Endothelial cell of hepatic sinusoid (primary cell): ENCODE measurements around the gene SOD3.

Source experiments
- in situ Hi-C: cut with HindIII; loops from 2 replicates; pipeline ENCODE4 v1.10.0; 2017; ENCODE audit warnings: low sequenced_read_pairs

The SOD3 gene

GRCh38 chr4:24800325-24800895 lies 5.0 kb downstream of the SOD3 start:
- in situ Hi-C loops: no loop called here

- in situ Hi-C loops: no loop called here
These were observed 5.9 kb downstream of the SOD3 start for GRCh38 chr4:24801136-24801855.

DNA sequence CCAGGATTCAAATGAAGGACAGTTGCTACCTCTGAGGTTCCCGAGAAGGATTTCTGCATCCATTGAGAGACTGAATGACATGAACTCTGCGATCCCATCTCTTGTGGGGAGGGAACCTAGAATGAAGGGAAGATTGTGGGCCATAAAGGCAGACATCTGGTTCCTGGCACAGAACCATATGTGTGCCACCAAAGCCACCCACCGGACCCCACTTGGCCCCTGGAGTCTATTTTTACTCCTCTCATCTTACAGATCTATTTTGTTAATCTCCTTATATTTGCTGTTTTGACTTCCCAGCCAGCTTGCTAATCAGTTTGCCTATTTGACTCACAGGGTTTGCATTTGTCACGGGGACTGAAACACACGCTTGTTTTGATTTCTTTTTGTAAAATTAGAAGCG lies 7.3 kb downstream of the SOD3 start:
- in situ Hi-C loops: no loop called here

- in situ Hi-C loops: loop anchor here (5.0 kb wide), 1 partner anchor 37 kb away; no protein-coding TSS in a partner anchor
These were observed 9.7 kb downstream of the SOD3 start for GRCh38 chr4:24805067-24805466.

DNA sequence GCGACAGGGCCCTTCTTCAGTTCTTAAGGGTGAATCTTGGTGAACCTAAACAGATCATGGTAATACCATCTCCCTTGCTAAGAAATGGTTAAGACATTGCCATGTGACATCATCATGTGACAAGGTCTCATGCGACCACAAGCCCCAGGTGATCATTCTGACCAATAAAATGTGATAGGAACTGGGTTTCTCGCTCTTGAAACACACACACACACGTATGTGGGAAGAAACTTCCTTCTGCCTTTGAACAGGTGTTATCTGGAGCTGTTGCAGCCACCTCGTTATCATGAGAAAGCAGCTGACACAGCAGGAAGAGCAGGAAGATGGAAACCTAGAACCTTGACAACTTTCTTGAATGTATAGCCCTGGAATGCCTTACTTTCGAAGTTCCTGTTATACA lies 10.2 kb downstream of the SOD3 start:
- in situ Hi-C loops: loop anchor here (5.0 kb wide), 1 partner anchor 37 kb away; no protein-coding TSS in a partner anchor

DNA sequence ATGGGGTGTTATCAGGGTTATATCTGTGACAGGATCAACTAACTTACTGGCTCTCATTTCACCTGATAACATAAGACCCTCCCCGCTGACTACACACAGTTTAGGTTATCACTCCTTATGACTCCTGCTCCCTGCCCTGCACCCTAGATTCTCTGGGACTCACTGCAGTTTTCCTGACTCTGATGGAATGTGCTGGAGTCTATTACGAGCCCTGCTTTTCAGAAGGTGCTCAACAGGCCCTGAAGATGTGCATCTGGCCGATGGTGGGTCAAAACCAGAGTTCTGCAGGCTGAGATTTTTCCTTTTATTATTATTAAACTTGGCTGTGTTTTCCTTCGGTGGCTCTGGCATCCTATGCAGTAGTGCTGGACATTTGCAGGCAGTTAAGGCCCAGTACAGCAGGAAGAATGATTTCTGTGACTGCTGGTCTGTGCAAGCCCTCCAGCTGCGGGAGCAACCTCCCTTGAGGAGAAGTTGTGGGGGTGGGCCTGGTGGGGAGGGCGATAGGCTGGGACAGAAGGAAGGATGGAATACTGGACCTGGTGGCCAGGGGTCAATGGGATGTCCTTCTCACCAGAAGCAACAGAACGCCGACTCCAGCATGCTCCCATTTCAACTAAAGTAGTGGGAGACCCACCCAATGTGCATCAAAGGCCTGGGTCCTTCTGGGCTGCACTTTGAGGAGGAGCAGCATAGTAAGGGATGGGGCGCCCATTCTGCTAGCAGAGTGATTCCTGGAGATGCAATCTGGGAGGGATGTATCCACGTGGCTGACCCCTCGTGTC lies 11.0 kb downstream of the SOD3 start:
- in situ Hi-C loops: loop anchor here (5.0 kb wide), 1 partner anchor 36 kb away; no protein-coding TSS in a partner anchor

- in situ Hi-C loops: loop anchor here (5.0 kb wide), 1 partner anchor 35 kb away; no protein-coding TSS in a partner anchor
These were observed 12.2 kb downstream of the SOD3 start for GRCh38 chr4:24807611-24808010.

GRCh38 chr4:24808261-24808660 lies 12.9 kb downstream of the SOD3 start:
- in situ Hi-C loops: loop anchor here (5.0 kb wide), 1 partner anchor 34 kb away; no protein-coding TSS in a partner anchor

- in situ Hi-C loops: loop anchor here (5.0 kb wide), 1 partner anchor 33 kb away; no protein-coding TSS in a partner anchor
These were observed 13.6 kb downstream of the SOD3 start for GRCh38 chr4:24808955-24809354.

- in situ Hi-C loops: loop anchor here (5.0 kb wide), 1 partner anchor 33 kb away; no protein-coding TSS in a partner anchor
These were observed 14.0 kb downstream of the SOD3 start for GRCh38 chr4:24809376-24809775.

DNA sequence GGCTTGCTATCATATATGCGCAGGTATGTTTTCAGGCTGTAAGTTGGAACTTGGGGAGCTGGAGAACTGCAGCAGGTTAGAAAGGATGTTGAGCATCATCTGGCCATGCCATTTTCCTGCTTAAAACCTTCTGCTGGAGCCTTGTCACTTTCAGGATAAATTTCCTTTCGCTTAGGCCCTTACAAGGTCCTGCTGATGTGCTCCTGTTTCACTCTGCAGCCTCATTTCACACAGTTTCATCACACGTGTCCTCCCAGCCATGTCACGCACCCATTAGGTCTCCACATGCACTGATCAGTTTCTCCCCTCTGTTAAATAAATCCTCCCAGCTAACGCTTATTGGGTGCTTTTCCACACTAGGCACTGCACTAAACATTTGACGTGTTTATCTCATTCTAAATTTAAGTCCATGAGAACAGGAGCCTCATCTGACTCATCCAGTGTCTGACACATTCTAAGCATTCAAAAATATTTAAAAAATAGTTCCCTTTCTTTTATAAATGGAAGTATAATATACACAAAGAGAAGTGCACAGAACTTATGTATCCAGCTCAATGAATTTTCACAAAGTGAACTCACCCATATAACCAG lies 14.5 kb downstream of the SOD3 start:
- in situ Hi-C loops: loop anchor here (5.0 kb wide), 2 partner anchors 32 to 38 kb away; no protein-coding TSS in a partner anchor

GRCh38 chr4:24810871-24811631 lies 15.7 kb downstream of the SOD3 start:
- in situ Hi-C loops: loop anchor here (5.0 kb wide), 1 partner anchor 39 kb away; no protein-coding TSS in a partner anchor

DNA sequence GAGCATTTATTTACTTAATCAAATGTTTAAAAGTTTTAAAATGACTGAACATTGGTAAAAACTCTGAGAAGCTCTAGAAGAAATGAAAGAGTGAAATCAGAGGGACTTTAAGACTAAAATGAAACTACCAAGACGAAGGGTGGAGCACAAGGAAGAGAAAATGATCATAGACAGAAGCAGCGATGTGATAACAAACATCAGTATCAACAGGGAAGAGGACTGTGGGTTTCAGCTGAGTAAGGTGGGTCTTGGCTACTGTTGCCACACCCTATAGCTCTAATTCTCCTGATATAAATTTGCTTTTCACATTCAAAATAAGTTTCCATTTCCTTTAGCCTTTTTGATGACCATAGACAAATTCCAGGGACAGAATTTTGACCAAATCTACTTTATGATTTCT lies 18.4 kb downstream of the SOD3 start:
- in situ Hi-C loops: loop anchor here (5.0 kb wide), 1 partner anchor 41 kb away; no protein-coding TSS in a partner anchor

GRCh38 chr4:24816797-24817196 lies 21.4 kb downstream of the SOD3 start:
- in situ Hi-C loops: no loop called here

- in situ Hi-C loops: no loop called here
These were observed 25.2 kb downstream of the SOD3 start for GRCh38 chr4:24820541-24820940.

GRCh38 chr4:24824720-24825119 lies 29.3 kb downstream of the SOD3 start:
- in situ Hi-C loops: no loop called here

DNA sequence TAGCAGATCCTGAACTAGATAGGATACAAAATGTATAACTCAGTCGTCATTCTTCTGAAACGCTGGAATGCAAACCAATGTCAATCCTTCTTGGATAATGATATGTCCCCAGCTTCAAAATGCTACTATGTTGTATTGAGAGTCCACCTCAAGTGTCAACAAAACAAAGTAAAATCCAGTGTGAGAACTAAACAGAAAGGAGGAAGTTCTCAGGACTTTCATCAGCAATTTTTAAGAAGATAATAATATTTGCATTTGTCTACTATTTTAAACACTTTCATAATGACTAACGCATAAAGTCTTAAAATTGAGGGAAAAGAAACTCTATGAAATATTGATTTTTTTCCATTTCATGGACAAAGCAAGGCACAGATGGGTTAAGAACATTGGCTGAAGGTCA lies 36.3 kb downstream of the SOD3 start:
- in situ Hi-C loops: no loop called here

DNA sequence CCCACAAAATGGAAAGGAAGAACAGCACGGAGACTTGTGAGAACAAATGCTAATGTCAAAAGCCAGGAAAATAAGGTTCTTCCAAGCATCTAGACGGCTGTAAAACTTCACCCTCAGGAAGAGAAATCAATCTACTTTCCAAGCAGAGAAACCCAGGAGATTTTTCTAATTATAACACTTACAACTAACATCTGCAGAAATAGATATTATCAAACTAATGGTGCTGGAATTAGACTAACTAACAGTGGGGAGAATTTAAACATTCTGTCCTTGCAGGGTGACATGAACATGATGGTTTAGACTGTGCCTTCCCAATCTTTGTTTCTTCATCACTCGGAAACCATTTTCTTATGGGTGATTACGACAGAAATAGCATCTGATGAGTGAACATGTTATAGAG lies 40.3 kb downstream of the SOD3 start:
- in situ Hi-C loops: no loop called here

- in situ Hi-C loops: no loop called here
These were observed 41.4 kb downstream of the SOD3 start for GRCh38 chr4:24836661-24837242.

GRCh38 chr4:24837336-24837735 lies 42.0 kb downstream of the SOD3 start:
- in situ Hi-C loops: no loop called here
